Stimulated activated effector memory CD8-positive, alpha-beta T cell treated with anti-CD3 and anti-CD28 coated beads, Interleukin-12 subunit alpha, Interleukin-12 subunit beta, amount 100 ng/mL, for 72 hours (primary cell): ENCODE data around the gene PRXL2A.
"Not testable (repeated sequence)": the region's sequence is repeated elsewhere in the genome, so short reads cannot be mapped to it uniquely, and the experiment has no call there.

Experiments
- ATAC-seq: fragments of 150-1000 bp; cut with Tn5 transposase; 2 replicates; pipeline ENCODE4 v1.10.0; 2021
- DNase-seq, 2 donors: peaks; one replicate each; pipeline ENCODE4 v3.0.0; 2021 to 2022; ENCODE audit warnings: low spot score in 2 of 2
- H3K27ac Mint-ChIP-seq: one replicate; pipeline ENCODE4 v1.8.0; 2022; ENCODE audit warnings: mild to moderate bottlenecking, mixed read lengths
- H3K36me3 Mint-ChIP-seq: one replicate; pipeline ENCODE4 v1.8.0; 2022; ENCODE audit warnings: mild to moderate bottlenecking, mixed read lengths
- H3K4me1 Mint-ChIP-seq: one replicate; pipeline ENCODE4 v1.8.0; 2022; ENCODE audit warnings: mixed read lengths
- H3K4me3 Mint-ChIP-seq: one replicate; pipeline ENCODE4 v1.8.0; 2022; ENCODE audit warnings: mild to moderate bottlenecking, mixed read lengths
- H3K9me3 Mint-ChIP-seq: one replicate; pipeline ENCODE4 v1.8.0; 2022; ENCODE audit warnings: mixed read lengths

PRXL2A gene

DNA sequence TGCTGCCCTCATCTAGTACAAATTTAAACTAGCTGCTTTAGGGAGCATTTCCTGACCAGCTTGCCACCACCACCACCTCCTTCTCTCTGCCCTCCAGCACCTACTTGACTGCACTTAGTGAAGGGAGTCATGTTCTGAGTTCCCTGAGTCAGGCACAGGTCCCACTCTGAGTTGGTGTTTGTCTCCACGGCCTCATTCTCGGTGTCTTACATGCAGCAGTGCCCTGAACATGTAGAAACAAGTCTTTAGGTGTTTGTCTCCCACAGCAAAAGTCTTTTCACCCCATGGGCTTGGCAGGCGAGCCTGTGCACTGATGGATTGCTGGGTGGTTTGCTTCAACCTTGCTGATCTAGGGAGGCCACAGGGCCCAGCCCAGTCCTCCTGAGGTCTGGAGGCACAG is 62.6 kb downstream of the PRXL2A start:
- Mint-ChIP-seq H3K36me3 (peaks cover 57% of the 10 kb centered on the region), H3K4me3 (peak overlapping the region; percentile 64), H3K27ac (peak overlapping the region; percentile 96), H3K4me1 (peaks cover 86% of the 10 kb centered on the region), H3K9me3 (no peaks in the 10 kb centered on the region)
- ATAC-seq (peak; percentile 80), DNase-seq (no peak)

DNA sequence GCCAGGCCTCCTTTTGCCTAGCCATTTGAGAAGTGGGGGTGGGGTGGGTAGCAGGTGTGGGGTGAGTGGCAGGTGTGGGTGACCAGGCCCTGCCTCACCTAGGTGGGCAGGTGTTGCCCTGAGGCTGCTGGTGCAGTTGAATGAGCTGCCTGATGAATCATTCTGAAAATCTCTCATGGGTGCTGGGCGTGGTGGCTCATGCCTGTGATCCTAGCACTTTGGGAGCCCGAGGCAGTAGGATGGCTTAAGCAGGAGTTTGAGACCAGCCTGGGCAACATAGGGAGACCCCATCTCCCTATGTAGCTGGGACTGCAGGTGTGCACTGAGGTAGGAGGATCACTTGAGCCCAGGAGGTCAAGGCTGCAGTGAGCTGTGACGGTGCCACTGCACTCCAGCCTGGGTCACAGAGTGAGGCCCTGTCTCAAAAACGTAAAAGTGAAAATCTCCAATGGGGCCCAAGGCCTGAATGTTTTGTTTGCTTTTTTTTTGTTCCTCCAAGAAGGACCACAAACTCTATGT is 63.4 kb downstream of the PRXL2A start:
- peaks cover 79% of the 10 kb centered on the region for H3K4me1 Mint-ChIP-seq
- peak overlapping the region; percentile 64 for H3K4me3 Mint-ChIP-seq
- ATAC-seq (peak; percentile 64), DNase-seq (no peak)
- H3K9me3 Mint-ChIP-seq, result no peaks in the 10 kb centered on the region
- peak overlapping the region; percentile 96 for H3K27ac Mint-ChIP-seq
- peaks cover 60% of the 10 kb centered on the region for H3K36me3 Mint-ChIP-seq

DNA sequence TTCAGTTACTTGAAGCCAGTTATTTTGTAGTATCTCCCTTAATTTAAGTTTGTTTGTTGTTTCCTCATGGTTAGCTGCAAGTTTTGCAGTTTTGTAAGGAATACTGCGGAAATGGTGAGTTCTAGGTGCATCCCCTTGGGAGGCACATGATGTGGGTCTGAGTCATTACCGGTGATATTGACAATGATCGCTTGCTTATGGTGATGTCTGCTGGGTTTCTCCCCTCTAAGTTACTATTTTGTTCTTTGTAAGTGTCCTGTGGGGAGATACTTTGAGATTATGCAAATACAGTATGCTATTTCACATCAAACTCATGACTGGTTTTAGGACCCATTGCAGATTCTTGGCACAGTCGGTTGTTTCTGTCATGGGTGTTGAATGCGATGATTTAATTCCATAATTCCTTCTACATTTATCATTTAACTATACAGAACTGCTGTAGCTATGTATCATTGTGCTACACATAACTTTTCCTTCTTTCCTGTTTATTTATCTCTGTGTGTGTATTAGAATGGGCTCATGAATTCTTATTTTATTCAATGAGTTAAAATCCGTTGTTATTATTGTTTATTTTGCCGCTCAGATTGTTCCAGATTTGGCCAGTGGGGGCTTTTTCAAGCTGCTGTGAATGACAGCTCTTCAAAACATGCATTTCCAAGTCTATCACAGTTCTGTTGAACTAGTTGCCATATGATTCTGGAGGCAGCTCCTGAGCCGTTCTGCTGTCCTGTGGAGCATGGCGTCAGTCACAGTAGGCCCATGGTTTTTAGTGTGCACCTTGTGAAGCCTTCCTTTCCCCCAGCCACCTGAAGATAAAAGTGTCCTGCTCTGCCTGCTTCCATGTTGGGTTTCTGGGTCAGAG is 64.1 kb downstream of the PRXL2A start:
- peak overlapping the region; percentile 64 for H3K4me3 Mint-ChIP-seq
- H3K9me3 Mint-ChIP-seq, result no peaks in the 10 kb centered on the region
- peaks cover 67% of the 10 kb centered on the region for H3K36me3 Mint-ChIP-seq
- no peak for DNase-seq
- peak overlapping the region; percentile 96 for H3K27ac Mint-ChIP-seq
- peak; percentile 87 for ATAC-seq
- H3K4me1 Mint-ChIP-seq, result peaks cover 79% of the 10 kb centered on the region

DNA sequence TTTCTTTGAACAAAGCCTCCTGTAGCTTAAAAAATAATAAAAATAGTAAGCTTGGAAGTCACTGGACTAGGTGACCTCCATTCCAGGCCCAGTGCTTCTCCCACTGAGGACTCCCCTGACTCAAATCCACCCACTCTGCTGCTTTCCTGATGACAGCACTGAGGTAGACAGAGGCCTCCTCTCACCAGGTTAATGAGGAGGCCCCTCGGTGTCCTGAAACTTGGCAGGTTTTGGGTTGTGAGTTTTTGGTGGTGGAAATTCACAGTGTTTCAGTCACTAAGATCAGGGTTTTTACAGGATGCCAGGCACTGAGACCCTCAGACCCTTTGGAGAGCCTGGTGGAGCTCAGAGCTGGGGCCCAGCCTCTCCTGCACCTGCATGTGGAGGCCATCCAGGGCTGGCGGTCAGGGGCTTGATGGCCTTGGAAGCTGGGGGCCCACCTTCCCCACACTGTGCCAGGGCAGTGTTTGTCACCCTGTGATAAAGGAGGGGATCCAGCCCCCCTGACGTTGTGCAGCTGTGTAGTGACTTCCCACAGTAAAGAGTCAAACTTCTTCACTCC is 64.8 kb downstream of the PRXL2A start:
- peaks cover 4% of the 10 kb centered on the region for H3K9me3 Mint-ChIP-seq
- H3K27ac Mint-ChIP-seq, result peak overlapping the region; percentile 96
- H3K4me1 Mint-ChIP-seq, result peaks cover 80% of the 10 kb centered on the region
- ATAC-seq, result no peak
- peaks cover 71% of the 10 kb centered on the region for H3K36me3 Mint-ChIP-seq
- H3K4me3 Mint-ChIP-seq, result peak overlapping the region; percentile 64
- DNase-seq, result no peak

DNA sequence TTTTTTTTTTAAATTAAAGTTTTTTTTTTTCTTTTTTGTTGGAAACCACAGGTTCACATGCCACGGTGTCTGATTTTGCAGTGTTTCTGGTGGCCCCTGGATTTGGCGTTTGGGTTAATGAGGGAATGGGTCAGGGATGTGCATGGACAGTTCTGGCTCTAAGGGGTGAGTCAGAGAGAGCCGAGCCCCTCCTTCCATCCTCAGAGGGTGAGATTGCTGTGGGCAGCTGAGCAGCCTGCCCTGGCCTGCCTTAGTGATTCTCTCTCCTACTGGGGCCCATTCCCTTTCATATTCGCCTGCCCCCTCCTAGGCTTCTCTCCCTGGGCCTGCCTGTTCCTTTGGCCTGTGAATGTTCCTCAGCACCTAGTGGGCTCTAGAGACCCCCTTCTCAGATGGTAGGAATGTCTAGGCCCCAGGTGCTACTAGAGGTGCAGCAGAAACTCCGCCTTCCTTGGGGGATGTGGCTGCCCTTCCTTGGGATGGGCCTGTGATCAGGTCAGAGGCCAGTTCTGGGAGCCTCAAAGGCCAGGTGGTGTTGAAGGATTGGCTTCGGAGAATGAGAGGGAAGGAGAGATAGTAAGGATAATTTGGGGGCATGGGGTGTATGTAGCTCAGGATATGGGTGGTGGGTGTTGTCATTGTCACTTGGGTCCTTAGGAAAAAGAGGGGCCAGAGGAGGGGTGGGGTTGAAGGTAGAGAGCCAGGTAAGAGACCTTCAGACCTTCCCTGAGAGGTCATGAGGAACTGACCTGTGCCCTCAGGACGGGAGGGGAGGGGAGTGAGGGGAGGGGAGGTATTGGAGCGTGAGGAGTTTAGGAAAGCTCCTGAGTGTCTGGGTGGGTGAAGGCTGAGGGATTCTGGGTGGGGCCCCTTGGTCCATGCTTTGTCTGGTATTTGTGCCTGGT is 65.6 kb downstream of the PRXL2A start:
- Mint-ChIP-seq H3K4me1 (peaks cover 76% of the 10 kb centered on the region), H3K36me3 (peaks cover 67% of the 10 kb centered on the region), H3K27ac (peak overlapping the region; percentile 96), H3K9me3 (peaks cover 6% of the 10 kb centered on the region), H3K4me3 (peak overlapping the region; percentile 64)
- DNase-seq (no peak), ATAC-seq (no peak)

DNA sequence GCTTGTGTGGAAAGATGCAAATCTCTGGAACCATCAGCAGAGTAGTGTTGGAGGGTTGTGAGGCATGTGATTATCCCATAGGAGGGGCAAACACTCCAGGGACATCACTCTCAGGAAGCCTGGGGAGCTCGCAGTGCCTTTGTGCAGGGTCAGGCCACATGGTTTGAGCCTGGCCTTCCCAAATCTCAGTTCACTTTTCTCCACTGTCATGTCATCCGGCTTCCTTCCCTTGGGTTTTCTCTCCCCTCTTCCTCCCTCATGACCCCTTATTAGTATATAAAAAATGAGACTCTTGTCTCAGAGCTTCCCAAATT is 66.2 kb downstream of the PRXL2A start:
- Mint-ChIP-seq H3K9me3 (peaks cover 6% of the 10 kb centered on the region), H3K4me3 (peak overlapping the region; percentile 64), H3K27ac (peak overlapping the region; percentile 96), H3K36me3 (peaks cover 61% of the 10 kb centered on the region), H3K4me1 (peaks cover 70% of the 10 kb centered on the region)
- DNase-seq (no peak), ATAC-seq (no peak)

DNA sequence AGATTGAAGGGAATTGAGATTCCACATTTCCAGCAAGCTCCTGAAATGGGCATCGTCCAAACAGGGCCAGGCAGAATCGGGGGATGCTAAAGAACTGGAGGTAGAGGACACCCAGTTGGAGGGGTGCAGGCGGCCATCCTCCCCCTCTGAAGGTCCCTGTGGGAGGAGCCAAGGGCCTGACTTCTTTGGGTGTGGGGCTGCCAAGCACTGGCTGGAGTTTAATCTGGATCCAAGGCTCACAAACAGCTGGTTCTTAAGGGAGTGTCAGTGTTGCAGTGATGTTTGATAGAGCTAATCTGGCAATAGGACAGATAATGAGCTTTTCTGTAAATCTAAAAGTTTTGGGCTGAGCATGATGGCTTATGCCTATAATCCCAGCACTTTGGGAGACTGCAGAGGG is 66.6 kb downstream of the PRXL2A start:
- Mint-ChIP-seq H3K9me3 (peaks cover 6% of the 10 kb centered on the region), H3K27ac (peak overlapping the region; percentile 96), H3K36me3 (peaks cover 57% of the 10 kb centered on the region), H3K4me3 (no peak overlapping the region), H3K4me1 (peaks cover 68% of the 10 kb centered on the region)
- DNase-seq, result no peak
- ATAC-seq, result no peak

DNA sequence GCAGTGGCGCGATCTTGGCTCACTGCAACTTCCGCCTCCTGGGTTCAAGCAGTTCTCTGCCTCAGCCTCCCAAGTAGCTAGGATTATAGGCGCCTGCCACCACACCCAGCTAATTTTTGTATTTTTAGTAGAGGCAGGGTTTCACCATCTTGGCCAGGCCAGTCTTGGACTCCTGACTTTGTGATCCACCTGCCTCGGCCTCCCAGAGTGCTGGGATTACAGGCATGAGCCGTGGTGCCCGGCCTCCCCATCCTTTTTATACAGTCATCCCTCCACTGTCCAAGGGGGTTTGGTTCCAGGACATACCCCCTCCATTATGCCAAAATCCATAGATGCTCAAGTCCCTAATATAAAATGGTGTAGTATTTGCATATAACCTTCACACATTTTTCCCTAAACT is 67.3 kb downstream of the PRXL2A start:
- peaks cover 53% of the 10 kb centered on the region for H3K36me3 Mint-ChIP-seq
- DNase-seq, H3K9me3 Mint-ChIP-seq, ATAC-seq, H3K4me3 Mint-ChIP-seq: not testable (repeated sequence)
- peaks cover 64% of the 10 kb centered on the region for H3K4me1 Mint-ChIP-seq
- H3K27ac Mint-ChIP-seq, result peak overlapping the region; percentile 96

DNA sequence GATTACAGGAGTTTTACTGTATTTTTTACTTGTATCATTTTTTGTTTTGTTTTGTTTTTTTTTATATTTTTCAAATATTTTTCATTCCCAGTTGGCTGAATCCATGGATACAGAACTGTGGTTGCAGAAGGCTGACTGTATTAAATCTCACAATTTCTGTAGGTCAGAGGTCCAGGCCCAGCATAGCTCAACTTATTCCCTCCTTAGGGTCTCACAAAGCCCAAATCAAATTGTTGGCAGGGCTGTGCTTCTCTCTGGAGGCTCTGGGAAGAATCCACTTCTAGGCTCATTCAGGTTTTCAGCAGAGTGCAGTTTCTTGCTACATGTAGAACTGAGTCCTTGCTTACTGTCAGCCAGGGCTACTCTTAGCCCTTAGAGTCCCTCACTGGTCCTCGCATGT is 68.3 kb downstream of the PRXL2A start:
- ATAC-seq, result no peak
- peaks cover 54% of the 10 kb centered on the region for H3K4me1 Mint-ChIP-seq

DNA sequence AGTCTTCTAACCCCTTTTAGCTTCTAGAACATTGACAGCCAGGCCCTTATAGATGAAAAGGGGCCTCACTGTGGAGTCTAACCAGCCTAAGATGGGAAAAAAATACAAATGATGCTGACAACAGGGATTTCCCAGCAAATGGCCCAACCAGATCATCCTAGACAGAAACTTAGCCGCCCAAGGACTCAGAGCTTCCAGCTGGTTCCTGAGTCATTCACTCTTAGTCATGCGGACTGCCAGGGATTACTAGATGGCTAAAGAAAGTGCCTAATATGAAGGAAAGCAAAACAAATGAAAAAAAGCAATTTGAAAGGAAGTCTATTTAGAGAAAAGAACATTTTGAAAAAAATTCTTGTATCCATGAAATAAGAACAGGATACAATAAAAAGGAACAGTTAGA is 69.5 kb downstream of the PRXL2A start:
- H3K27ac Mint-ChIP-seq, result peak overlapping the region; percentile 83
- no peak overlapping the region for H3K4me3 Mint-ChIP-seq
- peak; percentile 69 for ATAC-seq
- no peak for DNase-seq
- H3K36me3 Mint-ChIP-seq, result peaks cover 39% of the 10 kb centered on the region
- peaks cover 6% of the 10 kb centered on the region for H3K9me3 Mint-ChIP-seq
- H3K4me1 Mint-ChIP-seq, result peaks cover 43% of the 10 kb centered on the region

More for the DNA sequence above, 68.3 kb downstream of the PRXL2A start:
- Mint-ChIP-seq H3K9me3 (peaks cover 6% of the 10 kb centered on the region), H3K36me3 (peaks cover 42% of the 10 kb centered on the region), H3K27ac (peak overlapping the region; percentile 83), H3K4me3 (no peak overlapping the region)
- no peak for DNase-seq

DNA sequence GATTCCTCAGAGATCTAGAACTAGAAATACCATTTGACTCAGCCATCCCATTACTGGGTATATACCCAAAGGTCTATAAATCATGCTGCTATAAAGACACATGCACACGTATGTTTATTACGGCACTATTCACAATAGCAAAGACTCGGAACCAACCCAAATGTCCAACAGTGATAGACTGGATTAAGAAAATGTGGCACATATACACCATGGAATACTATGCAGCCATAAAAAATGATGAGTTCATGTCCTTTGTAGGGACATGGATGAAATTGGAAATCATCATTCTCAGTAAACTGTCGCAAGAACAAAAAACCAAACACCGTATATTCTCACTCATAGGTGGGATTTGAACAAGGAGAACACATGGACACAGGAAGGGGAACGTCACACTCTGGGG is 72.0 kb downstream of the PRXL2A start:
- H3K36me3 Mint-ChIP-seq, result peaks cover 38% of the 10 kb centered on the region
- not testable (repeated sequence) for ATAC-seq, H3K9me3 Mint-ChIP-seq, DNase-seq, H3K27ac Mint-ChIP-seq, H3K4me3 Mint-ChIP-seq
- H3K4me1 Mint-ChIP-seq, result peaks cover 45% of the 10 kb centered on the region

DNA sequence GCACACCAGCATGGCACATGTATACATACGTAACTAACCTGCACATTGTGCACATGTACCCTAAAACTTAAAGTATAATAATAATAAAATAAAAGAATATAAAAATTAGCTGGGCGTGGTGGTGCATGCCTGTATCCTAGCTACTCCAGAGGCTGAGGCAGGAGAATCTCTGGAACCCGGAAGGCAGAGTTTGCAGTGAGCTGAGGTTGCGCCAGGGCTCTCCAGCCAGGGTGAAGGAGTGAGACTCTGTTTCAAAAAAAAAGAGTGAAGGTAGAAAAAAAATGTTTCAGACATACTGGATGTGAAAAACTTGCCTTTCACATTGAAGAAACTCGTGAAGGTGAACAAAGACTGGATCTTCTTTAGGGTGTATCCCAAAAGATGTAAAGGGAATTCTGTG is 72.5 kb downstream of the PRXL2A start:
- Mint-ChIP-seq H3K27ac (no peak overlapping the region), H3K9me3 (peaks cover 6% of the 10 kb centered on the region), H3K4me1 (peaks cover 50% of the 10 kb centered on the region), H3K4me3 (no peak overlapping the region), H3K36me3 (peaks cover 43% of the 10 kb centered on the region)
- no peak for ATAC-seq
- DNase-seq, result no peak

DNA sequence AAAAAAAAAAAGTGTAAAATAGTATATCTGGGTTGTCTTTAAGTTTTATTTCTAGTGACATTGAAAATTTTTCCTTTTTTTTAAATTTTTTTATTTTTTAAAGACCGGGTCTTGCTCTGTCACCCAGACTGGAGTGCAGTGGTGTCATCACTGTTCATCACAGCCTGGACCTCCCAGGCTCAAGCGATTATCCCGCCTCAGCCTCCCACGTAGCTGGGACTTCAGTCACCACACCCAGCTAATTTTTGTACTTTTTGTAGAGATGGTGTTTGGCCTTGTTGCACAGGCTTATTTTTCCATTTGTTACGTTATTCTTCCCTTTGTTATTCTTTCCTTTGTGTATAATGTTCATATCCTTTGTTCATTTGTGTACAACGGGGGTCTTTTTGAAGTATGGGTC is 75.9 kb downstream of the PRXL2A start:
- H3K4me1 Mint-ChIP-seq, result peaks cover 64% of the 10 kb centered on the region
- no peaks in the 10 kb centered on the region for H3K9me3 Mint-ChIP-seq
- H3K36me3 Mint-ChIP-seq, result peaks cover 34% of the 10 kb centered on the region
- peak overlapping the region; percentile 94 for H3K27ac Mint-ChIP-seq
- DNase-seq (no peak), ATAC-seq (no peak)
- H3K4me3 Mint-ChIP-seq, result peak overlapping the region; percentile 67

DNA sequence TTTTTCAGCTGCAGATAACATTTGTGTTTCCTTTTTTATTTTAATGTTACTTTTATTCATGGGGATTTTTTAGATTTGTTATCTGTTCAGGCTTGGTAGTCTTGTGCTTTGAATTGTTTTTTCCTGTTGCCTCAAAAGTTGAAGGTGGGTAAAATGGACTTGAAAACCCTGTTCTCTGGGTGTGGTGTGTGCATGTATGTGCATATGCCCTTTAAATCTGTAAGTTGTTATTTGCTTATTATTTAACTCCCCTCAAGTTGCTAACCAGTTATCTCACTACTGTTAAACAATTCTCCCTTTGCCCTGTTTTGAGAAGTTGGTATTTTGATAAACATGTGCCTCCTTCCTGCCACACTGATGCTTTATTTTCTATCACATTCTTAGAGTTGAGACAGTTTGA is 76.3 kb downstream of the PRXL2A start:
- peaks cover 36% of the 10 kb centered on the region for H3K36me3 Mint-ChIP-seq
- DNase-seq (no peak), ATAC-seq (no peak)
- H3K4me1 Mint-ChIP-seq, result peaks cover 68% of the 10 kb centered on the region
- no peaks in the 10 kb centered on the region for H3K9me3 Mint-ChIP-seq
- H3K27ac Mint-ChIP-seq, result peak overlapping the region; percentile 94
- peak overlapping the region; percentile 67 for H3K4me3 Mint-ChIP-seq
